Ovary (tissue), 9 donors: ENCODE measurements around the gene P4HA1. TPM values are rescaled to one million over a fixed set of nuclear protein-coding genes. Genes with fewer than 3 reads are reported as not detected.

Source experiments
- DNase-seq, 5 donors: peaks; one replicate each; pipeline ENCODE4 v3.0.0-alpha.2; 2019 to 2020
- H3K27ac ChIP-seq, 2 donors: fragments of 200-600 bp; one replicate each; pipeline versions ENCODE4 v1.5.1 to v1.8.0; 2019 to 2022
- H3K27me3 ChIP-seq: fragments of 200-600 bp; one replicate; pipeline ENCODE4 v1.8.0; 2022
- H3K36me3 ChIP-seq: fragments of 200-600 bp; sonication (generic); one replicate; pipeline ENCODE4 v1.5.1; 2019
- H3K4me1 ChIP-seq: one replicate; pipeline ENCODE4 v1.8.1; 2013; ENCODE audit warnings: mild to moderate bottlenecking, moderate library complexity; ENCODE audit not compliant: insufficient read depth
- H3K4me3 ChIP-seq: fragments of 200-600 bp; sonication (generic); one replicate; pipeline ENCODE4 v1.5.1; 2017
- H3K9me3 ChIP-seq, 2 donors: fragments of 200-600 bp in 1 of 2; sonication (generic) in 1 of 2; one replicate each; pipeline versions ENCODE4 v1.5.1 to v1.8.1; 2013 to 2019; ENCODE audit warnings: mild to moderate bottlenecking in 1 of 2, moderate library complexity in 1 of 2
- CTCF ChIP-seq, 3 donors: fragments of 450-650 bp in 2 of 3; fragments of 200-600 bp in 1 of 3; IDR thresholded peaks; one replicate each; pipeline versions ENCODE4 v1.5.1 to v1.8.0; 2016 to 2022; ENCODE audit warnings: antibody characterized with exemption in 3 of 3, mild to moderate bottlenecking in 1 of 3
- EP300 ChIP-seq: sonication (generic); formaldehyde crosslinking; IDR thresholded peaks from one replicate; pipeline ENCODE4 v1.6.1; 2017; ENCODE audit warnings: antibody characterized with exemption
- POLR2A ChIP-seq: fragments of 450-650 bp; IDR thresholded peaks from one replicate; pipeline ENCODE4 v1.6.1; 2017; ENCODE audit warnings: antibody characterized with exemption, mild to moderate bottlenecking, moderate library complexity
- WGBS, 3 donors: extraction: QIAGEN DNeasy Blood & Tissue Kit in 1 of 3; methylation state at CpG; one replicate each; pipeline versions ENCODE4 v1.1.5 to v1.1.7; 2013 to 2017; 5-methylcytosine and 5-hydroxymethylcytosine counted together
- intact Hi-C, 4 donors: fragments of 100-400 bp; cut with DNase I; formaldehyde crosslinking; loops; one replicate each; pipeline versions ENCODE4 v1.11.0 to v1.15.1; 2022 to 2023
- polyA plus RNA-seq, 2 donors: library from polyadenylated mRNA; stranded (reverse); fragments of 200-250 nt in 1 of 2; fragments of 350-450 nt in 1 of 2; fragmentation: Illumina TruSeq in 1 of 2; extraction: RNeasy Lipid Tissue Mini Kit (QIAGEN cat#74804) in 1 of 2; gene quantifications; one replicate each; pipeline ENCODE4 v1.2.3, GENCODE V29; 2013 to 2014
- total RNA-seq, 7 donors: library from RNA; depleted of rRNA in 2 of 7; stranded (reverse); fragments of >200 nt in 2 of 7; fragmentation: NEBNext Ultra II Directional in 3 of 7; extraction: Animal tissue kit (Norgen Biotek cat#: 25700) in 3 of 7; gene quantifications; one replicate each; pipeline versions ENCODE4 v1.1.0 to v1.2.4, GENCODE V29; 2016 to 2023
- donor health status: DM: no; HTN: no; CAD: no; lungs with moderate emphysema.
- donor health status: DM: no; HTN: no; CAD: no.
- donor health status: Bipolar disorder and iron deficiency.
- donor health status: DM: yes; HTN: yes; CAD: no.
- donor health status: DM: no; HTN: no; CAD: no.
- donor health status: DM: yes; HTN: yes; CAD: no.

Gene P4HA1
- total and polyA plus RNA-seq, 9 donors, result 20.5 to 74.9 (median 39.7) TPM

GRCh38 chr10:73134727-73135126 is 38.1 kb upstream of the P4HA1 start:
- no peaks in the 10 kb centered on the region for H3K27me3 ChIP-seq
- 87 to 91% (median 91%) methylated on average over 3 of the region's 3 CpGs for WGBS, 3 donors
- no peaks in the 10 kb centered on the region for H3K36me3 ChIP-seq
- TF ChIP-seq CTCF (IDR thresholded peaks at IDR 0.05) (no peak), EP300 (no peak), POLR2A (no peak)
- H3K9me3 ChIP-seq, result no peaks in the 10 kb centered on the region
- H3K4me3 ChIP-seq, result no peak overlapping the region
- DNase-seq, result no peak
- no peaks in the 10 kb centered on the region for H3K4me1 ChIP-seq
- H3K27ac ChIP-seq, result no peak overlapping the region
- intact Hi-C loops, result loop anchor here in 1 of 4 donors (5.0 kb wide), 1 partner anchor 762 kb away; no protein-coding TSS in a partner anchor

- 94 to 96% (median 95%) methylated on average over 2 of the region's 2 CpGs for WGBS, 3 donors
- intact Hi-C loops, result loop anchor here in 1 of 4 donors (5.0 kb wide), 1 partner anchor 760 kb away; no protein-coding TSS in a partner anchor
- no peaks in the 10 kb centered on the region for H3K9me3 ChIP-seq
- no peaks in the 10 kb centered on the region for H3K27me3 ChIP-seq
- no peak for DNase-seq
- no peak overlapping the region for H3K27ac ChIP-seq
- H3K36me3 ChIP-seq, result no peaks in the 10 kb centered on the region
- no peak overlapping the region for H3K4me3 ChIP-seq
- TF ChIP-seq EP300 (no peak), POLR2A (no peak), CTCF (IDR thresholded peaks at IDR 0.05) (no peak)
- no peaks in the 10 kb centered on the region for H3K4me1 ChIP-seq
Observed at GRCh38 chr10:73131913-73132686, 35.4 kb upstream of the P4HA1 start.

DNA sequence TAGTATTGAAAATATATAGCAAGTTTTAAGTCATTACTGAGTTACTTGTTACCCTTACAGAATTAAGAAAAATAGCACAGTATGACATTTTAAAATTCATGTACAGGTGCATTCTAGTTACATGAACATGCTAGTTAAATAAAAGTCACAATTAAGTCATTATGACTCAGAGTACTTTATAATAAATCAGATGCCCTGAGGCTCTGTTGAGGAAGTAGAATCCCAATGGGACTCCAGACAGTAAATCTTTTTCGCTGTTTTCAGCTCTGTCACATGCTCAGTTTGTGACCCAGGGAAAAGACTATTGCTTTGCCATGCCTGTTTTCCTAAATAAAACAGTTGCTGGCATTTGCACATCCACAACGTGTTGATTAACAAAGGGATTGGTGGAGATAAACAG is 34.6 kb upstream of the P4HA1 start:
- H3K36me3 ChIP-seq, result no peaks in the 10 kb centered on the region

DNA sequence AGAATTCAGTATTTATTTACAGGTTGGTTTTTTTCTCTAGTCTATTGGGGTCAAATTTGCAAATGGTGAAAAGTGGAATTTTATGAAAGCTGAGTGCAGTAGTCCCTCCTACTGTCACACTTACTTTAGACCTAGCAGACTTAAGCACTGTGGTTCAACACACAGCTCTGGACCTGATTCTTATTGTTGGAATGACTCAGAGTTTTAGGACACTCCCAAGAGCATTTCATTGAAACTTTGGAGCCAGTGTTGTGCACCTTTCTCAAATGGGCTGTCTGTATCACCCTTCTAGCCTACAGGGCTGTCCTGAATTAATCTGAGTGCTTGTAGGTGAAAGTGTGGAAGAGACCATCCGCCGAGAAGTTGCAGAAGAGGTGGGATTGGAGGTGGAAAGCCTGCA is 29.7 kb upstream of the P4HA1 start:
- DNase-seq, result no peak
- intact Hi-C loops, result no loop called here
- H3K4me1 ChIP-seq, result no peaks in the 10 kb centered on the region
- no peak overlapping the region for H3K4me3 ChIP-seq
- H3K27ac ChIP-seq, result no peak overlapping the region
- no peaks in the 10 kb centered on the region for H3K27me3 ChIP-seq
- no peaks in the 10 kb centered on the region for H3K9me3 ChIP-seq
- no peak for TF ChIP-seq EP300
- TF ChIP-seq POLR2A, result no peak
- TF ChIP-seq CTCF (IDR thresholded peaks at IDR 0.05), result no peak
- WGBS, 3 donors, result 94 to 100% (median 96%) methylated on average over 2 of the region's 2 CpGs
- H3K36me3 ChIP-seq, result no peaks in the 10 kb centered on the region

More for the DNA sequence above, 34.6 kb upstream of the P4HA1 start:
- TF ChIP-seq CTCF (IDR thresholded peaks at IDR 0.05), result no peak
- no peak for TF ChIP-seq POLR2A
- no peak overlapping the region for H3K4me3 ChIP-seq
- H3K9me3 ChIP-seq, result no peaks in the 10 kb centered on the region
- DNase-seq, result no peak
- H3K27ac ChIP-seq, result no peak overlapping the region
- H3K4me1 ChIP-seq, result no peaks in the 10 kb centered on the region
- WGBS, 3 donors, result 54 to 66% (median 59%) methylated on average over 2 of the region's 2 CpGs
- H3K27me3 ChIP-seq, result no peaks in the 10 kb centered on the region
- intact Hi-C loops, result loop anchor here in 1 of 4 donors (5.0 kb wide), 1 partner anchor 759 kb away; no protein-coding TSS in a partner anchor
